GM19193 (cell line): ENCODE measurements around the gene NUP50.

Experiments
- POLR2A ChIP-seq: IDR thresholded peaks from 4 replicates; pipeline ENCODE4 v1.6.1; 2011; ENCODE audit not compliant: insufficient read depth, insufficient read length; ENCODE audit errors: extremely low read depth

Gene NUP50

GRCh38 chr22:45208993-45209838 is 45.5 kb downstream of the NUP50 start:
- TF ChIP-seq POLR2A: no peak

- TF ChIP-seq POLR2A: no peak
Observed at GRCh38 chr22:45210174-45210573, 46.4 kb downstream of the NUP50 start.

DNA sequence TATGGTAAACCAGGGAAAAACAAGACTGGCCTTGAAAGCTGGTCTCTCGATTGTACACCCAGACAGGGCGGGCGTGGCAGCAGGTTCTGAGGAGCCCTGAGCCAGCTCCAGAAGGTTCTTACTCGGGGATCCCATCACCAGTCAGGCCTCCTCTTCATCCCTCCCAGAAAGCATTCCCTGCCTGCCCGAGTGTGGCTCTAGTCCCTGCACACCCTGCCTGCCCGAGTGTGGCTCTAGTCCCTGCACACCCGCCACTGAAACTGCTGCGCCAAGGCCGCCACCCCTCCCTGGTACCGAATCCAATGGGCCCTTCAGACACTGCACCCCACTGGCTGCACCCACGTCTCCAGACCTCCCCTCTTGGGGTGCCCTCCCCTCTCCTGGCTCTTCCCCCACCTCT is 46.9 kb downstream of the NUP50 start:
- TF ChIP-seq POLR2A: no peak

GRCh38 chr22:45210991-45211390 is 47.3 kb downstream of the NUP50 start:
- no peak for TF ChIP-seq POLR2A

- TF ChIP-seq POLR2A: no peak
Observed at GRCh38 chr22:45211435-45211834, 47.7 kb downstream of the NUP50 start.

- TF ChIP-seq POLR2A: no peak
Observed at GRCh38 chr22:45211848-45212247, 48.1 kb downstream of the NUP50 start.

GRCh38 chr22:45212306-45212709 is 48.6 kb downstream of the NUP50 start:
- TF ChIP-seq POLR2A: no peak

- TF ChIP-seq POLR2A: no peak
Observed at GRCh38 chr22:45212992-45213751, 49.4 kb downstream of the NUP50 start.

DNA sequence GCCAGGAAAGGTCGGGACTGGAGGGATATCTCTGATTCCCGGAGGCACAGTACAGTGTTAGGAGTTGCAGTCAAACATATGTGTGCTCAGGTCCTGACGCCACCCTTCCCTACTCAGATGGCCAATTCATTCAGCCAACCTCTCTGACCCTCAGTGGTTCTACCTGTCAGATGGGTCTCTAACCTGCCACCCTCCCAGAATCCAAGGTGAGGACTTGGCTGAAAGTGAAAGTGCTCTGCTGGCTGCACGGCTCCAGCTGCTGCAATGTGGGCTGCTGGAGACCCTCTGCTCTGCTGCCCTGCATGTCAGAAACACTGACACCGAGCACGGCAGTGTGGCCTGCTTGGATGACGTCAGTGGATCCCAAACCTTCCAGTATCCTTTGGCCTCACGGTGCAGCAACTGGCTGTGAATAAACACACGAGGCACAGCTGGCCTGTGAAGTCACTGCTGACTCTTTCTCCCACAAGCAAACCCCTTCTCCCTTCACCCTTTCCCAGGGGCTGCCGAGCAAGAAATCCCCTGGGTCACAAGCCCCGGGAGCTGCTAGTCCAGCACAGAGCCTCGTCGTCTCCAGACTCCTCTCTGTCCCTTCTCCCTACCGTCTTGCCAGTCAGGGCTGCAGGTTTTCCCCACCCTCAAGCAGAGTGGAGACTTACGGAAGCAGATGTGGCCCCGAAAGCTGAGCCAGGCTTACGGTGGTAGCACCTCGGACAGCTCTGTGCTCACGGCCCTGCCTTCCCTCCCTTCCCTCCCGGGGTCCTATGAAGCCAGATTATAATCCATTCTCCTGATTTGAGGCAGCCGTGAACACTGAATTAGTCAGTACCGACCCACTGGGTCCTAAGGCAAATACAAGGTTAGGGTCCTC is 52.6 kb downstream of the NUP50 start:
- no peak for TF ChIP-seq POLR2A

- TF ChIP-seq POLR2A: no peak
Observed at GRCh38 chr22:45217345-45217744, 53.6 kb downstream of the NUP50 start.

- TF ChIP-seq POLR2A: no peak
Observed at GRCh38 chr22:45217806-45218205, 54.1 kb downstream of the NUP50 start.

- no peak for TF ChIP-seq POLR2A
Observed at GRCh38 chr22:45218976-45219375, 55.3 kb downstream of the NUP50 start.

DNA sequence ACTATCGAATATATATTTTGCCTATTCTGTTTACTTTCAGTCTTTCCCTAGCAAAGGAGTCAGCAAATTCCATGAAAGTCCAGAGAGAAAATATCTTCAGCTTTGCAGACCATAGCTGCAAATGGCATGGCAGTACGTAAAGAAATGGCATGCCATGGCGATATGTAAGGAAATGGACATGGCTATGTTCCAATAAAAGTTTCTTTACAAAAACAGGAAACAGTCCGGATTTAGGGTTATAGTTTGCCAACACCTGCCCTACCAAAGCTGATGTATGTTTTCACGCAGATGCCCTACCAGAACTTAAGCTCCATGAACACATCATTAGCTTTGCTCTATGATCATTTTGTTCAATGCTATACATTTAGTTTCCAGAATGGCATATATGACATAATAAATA is 57.5 kb downstream of the NUP50 start:
- no peak for TF ChIP-seq POLR2A

DNA sequence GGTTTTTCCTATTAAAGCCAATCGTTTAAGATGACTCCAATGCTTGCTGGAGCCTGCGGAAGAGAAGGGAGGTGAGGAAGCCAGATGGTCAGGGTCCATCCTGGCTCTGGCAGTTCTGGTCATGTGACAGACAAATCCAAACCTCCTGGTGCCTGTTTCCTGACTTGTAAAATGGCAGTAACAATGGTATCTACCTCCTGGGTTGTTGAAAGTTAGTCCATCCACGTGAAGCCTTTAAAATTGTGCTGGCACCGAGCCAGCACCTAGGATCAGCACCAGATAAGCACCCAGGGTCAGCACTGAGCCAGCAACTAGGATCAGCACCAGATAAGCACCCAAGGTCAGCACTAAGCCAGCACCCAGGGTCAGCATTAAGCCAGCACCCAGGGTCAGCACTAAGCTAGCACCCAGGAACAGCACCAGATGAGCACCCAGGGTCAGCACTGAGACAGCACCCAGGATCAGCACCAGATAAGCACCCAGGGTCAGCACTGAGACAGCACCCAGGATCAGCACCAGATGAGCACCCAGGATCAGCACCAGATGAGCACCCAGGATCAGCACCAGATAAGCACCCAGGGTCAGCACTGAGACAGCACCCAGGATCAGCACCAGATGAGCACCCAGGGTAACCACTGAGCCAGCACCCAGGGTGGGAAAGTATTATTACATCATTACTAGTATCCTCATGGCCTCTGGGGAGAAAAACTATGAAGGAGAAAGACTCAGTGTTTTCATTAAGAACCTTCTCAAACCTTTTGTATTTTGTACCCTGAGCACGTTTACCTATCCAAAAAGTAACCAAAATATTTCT is 59.8 kb downstream of the NUP50 start:
- TF ChIP-seq POLR2A: no peak
